ENCODE measurements around the gene ERBIN. TPM values are rescaled to one million over a fixed set of nuclear protein-coding genes. Genes with fewer than 3 reads are reported as not detected.

The ERBIN gene
- total and polyA plus RNA-seq, 9 of the 15 experiments (the other 6 are each of a cell fraction or from before 2014, with no cell fraction given): 11.9 to 72.8 (median 41.7) TPM

GRCh38 chr5:65967288-65968066 lies 41.1 kb downstream of the ERBIN start (continued):
- TF ChIP-seq MYC (IDR thresholded peaks at IDR 0.05; ENCODE audit: low read depth, low read length) (0 out of 2 replicates have a peak, but pooled peaks have one; percentile 15), MYC (CRISPR knock-in tag; IDR thresholded peaks at IDR 0.05; ENCODE audit: borderline replicate concordance, low read depth) (no peak), SMAD4 (CRISPR knock-in tag; conservative IDR thresholded peaks at IDR 0.05) (peak; percentile 72; the same call in 1 of the 2 replicates), CBFA2T3 (IDR thresholded peaks at IDR 0.05) (peak; percentile 96), CBX3 (IDR thresholded peaks at IDR 0.05; ENCODE audit: borderline replicate concordance in 1 of 2, low read length in 2 of 2) (peak in 1 of 2 experiments; percentile 34; a peak in 1 of 3 replicates), ARID1B (IDR thresholded peaks at IDR 0.05) (peak; percentile 94), TCF3 (CRISPR knock-in tag; IDR thresholded peaks at IDR 0.05) (peak; percentile 95), CREM (IDR thresholded peaks at IDR 0.05; ENCODE audit: low read depth) (peak; percentile 38; the same call in 1 of the 2 replicates), ZFP1 (CRISPR knock-in tag; IDR thresholded peaks at IDR 0.05) (no peak), ZBTB33 (CRISPR knock-in tag; IDR thresholded peaks at IDR 0.05) (peak; percentile 24; the same call in 1 of the 2 replicates), IRF2 (CRISPR knock-in tag; IDR thresholded peaks at IDR 0.05) (no peak), ARID3A (IDR thresholded peaks at IDR 0.05; ENCODE audit: borderline replicate concordance, low read depth, low read length) (no peak), JUND (IDR thresholded peaks at IDR 0.05; ENCODE audit: borderline replicate concordance, low read depth, low read length) (no peak), JUND (tag; IDR thresholded peaks at IDR 0.05; ENCODE audit: borderline replicate concordance, low read depth, low read length) (no peak; the same call in 2 of the 3 replicates), ZC3H11A (IDR thresholded peaks at IDR 0.05; ENCODE audit: low read depth, low read length) (no peak), ETV5 (CRISPR knock-in tag; IDR thresholded peaks at IDR 0.05; ENCODE audit: low read depth) (no peak), SMARCA4 (IDR thresholded peaks at IDR 0.05) (peak; percentile 86)
- TF ChIP-seq, protein P1, sequence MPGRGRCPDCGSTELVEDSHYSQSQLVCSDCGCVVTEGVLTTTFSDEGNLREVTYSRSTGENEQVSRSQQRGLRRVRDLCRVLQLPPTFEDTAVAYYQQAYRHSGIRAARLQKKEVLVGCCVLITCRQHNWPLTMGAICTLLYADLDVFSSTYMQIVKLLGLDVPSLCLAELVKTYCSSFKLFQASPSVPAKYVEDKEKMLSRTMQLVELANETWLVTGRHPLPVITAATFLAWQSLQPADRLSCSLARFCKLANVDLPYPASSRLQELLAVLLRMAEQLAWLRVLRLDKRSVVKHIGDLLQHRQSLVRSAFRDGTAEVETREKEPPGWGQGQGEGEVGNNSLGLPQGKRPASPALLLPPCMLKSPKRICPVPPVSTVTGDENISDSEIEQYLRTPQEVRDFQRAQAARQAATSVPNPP (IDR thresholded peaks at IDR 0.05; ENCODE audit: borderline replicate concordance, insufficient read depth, insufficient read length): no peak
- TF ChIP-seq, protein P2, sequence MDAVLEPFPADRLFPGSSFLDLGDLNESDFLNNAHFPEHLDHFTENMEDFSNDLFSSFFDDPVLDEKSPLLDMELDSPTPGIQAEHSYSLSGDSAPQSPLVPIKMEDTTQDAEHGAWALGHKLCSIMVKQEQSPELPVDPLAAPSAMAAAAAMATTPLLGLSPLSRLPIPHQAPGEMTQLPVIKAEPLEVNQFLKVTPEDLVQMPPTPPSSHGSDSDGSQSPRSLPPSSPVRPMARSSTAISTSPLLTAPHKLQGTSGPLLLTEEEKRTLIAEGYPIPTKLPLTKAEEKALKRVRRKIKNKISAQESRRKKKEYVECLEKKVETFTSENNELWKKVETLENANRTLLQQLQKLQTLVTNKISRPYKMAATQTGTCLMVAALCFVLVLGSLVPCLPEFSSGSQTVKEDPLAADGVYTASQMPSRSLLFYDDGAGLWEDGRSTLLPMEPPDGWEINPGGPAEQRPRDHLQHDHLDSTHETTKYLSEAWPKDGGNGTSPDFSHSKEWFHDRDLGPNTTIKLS (IDR thresholded peaks at IDR 0.05; ENCODE audit: borderline replicate concordance, low read depth): no peak

Data from K562 (cell line).